Measurements from ENCODE around the gene HJURP.
A peak's percentile ranks its signal among the peaks of the same experiment; 100 is the strongest.

Gene HJURP

GRCh38 chr2:233803994-233804393 lies 50.3 kb downstream of the HJURP start:
- Histone ChIP-seq H3K27me3 (ENCODE audit: insufficient read depth, low read depth, severe bottlenecking) (no peaks in the 10 kb centered on the region), H3K4me3 (ENCODE audit: low read depth, low read length) (no peak overlapping the region), H3K9me3 (ENCODE audit: severe bottlenecking) (peaks cover 4% of the 10 kb centered on the region), H3K27ac (no peak overlapping the region), H3K36me3 (no peaks in the 10 kb centered on the region)
- DNase-seq = no peak
- no peak for TF ChIP-seq CTCF (IDR thresholded peaks at IDR 0.05; ENCODE audit: low read depth, low read length)

DNA sequence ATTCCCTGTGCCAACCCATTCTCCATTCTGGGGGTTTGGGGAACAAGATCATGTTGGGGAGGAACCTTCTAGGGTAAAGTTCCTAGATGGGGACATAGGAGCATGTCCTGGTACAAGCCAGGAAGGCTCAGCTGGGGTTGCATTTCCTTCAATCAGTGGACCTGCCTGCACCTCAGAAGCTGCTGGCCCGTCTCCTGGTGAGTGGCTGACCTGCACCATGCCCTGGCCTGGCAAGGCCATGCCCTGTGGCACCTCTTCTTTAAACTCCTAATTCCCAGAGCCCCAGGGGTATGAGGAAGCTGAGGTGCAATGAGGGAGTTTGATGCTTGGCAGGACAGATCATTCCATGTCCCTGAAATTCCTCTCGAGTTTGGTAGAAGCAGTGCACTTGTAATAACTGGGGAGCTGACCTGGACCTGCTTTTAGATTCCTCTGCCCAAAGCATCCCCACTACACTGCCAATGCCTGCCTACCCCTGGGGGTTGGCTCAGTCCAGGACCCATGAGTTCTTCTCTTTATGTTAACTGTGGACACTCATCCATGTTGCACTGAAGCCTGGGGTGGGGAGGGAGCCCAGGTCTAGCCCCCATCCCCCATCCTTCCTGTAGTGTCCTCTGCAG lies 50.9 kb downstream of the HJURP start:
- H3K4me3 ChIP-seq (ENCODE audit: low read depth, low read length) = no peak overlapping the region
- H3K36me3 ChIP-seq = no peaks in the 10 kb centered on the region
- no peak overlapping the region for H3K27ac ChIP-seq
- DNase-seq = no peak
- H3K27me3 ChIP-seq (ENCODE audit: insufficient read depth, low read depth, severe bottlenecking) = no peaks in the 10 kb centered on the region
- peaks cover 4% of the 10 kb centered on the region for H3K9me3 ChIP-seq (ENCODE audit: severe bottlenecking)
- no peak for TF ChIP-seq CTCF (IDR thresholded peaks at IDR 0.05; ENCODE audit: low read depth, low read length)

DNA sequence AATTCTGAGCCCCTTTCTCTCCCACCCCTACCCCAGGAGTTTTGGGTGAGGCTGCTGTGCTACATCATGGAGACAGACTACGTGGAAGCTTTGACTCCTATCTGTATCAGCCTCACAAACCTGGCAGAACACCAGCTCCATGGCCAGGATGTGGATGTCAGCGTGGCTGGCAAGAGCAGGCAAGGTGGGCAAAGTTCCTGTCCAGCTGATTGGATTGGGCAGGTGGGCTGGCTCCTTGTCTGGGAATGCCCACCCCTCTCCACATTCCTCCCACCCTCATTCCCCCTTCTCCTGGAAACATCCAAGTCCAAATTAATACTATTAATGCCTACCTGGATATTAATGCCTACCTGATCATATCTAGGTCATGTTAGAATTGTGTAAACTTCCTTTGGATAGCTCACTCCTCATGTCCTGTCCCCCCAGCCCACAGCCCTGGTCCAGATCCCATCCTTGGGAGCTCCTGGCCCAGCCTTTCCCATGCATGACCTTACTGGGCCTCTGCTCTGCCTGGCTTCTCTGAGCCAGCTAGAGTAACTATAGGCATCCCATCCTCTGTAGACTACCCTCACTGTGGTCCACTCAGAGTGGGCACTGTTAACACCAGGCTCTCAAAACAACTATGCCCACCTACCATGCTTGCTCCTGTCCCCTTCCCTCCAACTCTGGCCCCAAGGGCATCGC lies 52.1 kb downstream of the HJURP start:
- H3K27ac ChIP-seq = no peak overlapping the region

DNA sequence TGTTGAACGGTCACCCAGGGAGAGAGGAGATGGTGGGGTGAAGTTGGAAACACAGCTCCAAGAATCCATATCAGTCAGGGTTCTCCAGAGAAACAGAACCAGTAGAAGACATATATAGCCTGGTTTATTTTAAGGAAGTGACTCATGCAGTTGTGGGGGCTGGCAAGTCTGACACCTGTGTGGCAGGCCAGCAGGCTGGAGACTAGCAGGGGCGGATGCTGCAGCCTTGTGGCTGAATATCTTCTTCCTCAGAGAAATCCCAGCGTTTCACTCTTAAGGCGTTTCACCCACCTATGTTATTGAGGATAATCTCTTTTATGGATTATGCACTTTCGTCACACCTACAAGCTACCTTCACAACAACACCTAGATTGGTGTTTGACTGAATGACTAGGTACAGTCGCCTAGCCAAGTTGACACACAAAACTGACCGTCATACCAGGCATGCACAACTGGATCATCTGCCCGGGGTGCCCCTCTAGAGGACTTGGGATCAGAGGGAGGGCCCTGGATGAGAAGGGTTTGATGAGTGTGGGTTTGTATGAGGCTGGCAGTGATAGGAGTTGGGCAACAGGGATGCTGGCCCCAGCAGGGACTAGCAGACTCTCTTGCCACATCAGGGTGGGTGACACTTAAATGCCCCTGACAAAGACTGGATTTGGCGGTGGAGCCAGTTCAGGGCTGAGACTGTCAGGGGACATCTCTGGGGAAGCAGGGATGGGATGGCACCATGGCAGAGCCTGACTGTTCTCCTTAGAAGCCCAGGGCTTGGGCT lies 52.8 kb downstream of the HJURP start:
- DNase-seq = peak; percentile 3
- H3K4me3 ChIP-seq (ENCODE audit: low read depth, low read length) = no peak overlapping the region
- no peak for TF ChIP-seq CTCF (IDR thresholded peaks at IDR 0.05; ENCODE audit: low read depth, low read length)
- H3K9me3 ChIP-seq (ENCODE audit: severe bottlenecking) = peaks cover 4% of the 10 kb centered on the region
- no peaks in the 10 kb centered on the region for H3K27me3 ChIP-seq (ENCODE audit: insufficient read depth, low read depth, severe bottlenecking)
- H3K27ac ChIP-seq = no peak overlapping the region
- no peaks in the 10 kb centered on the region for H3K36me3 ChIP-seq

More for the DNA sequence above, 52.1 kb downstream of the HJURP start:
- no peak for TF ChIP-seq CTCF (IDR thresholded peaks at IDR 0.05; ENCODE audit: low read depth, low read length)
- Histone ChIP-seq H3K9me3 (ENCODE audit: severe bottlenecking) (peaks cover 4% of the 10 kb centered on the region), H3K27me3 (ENCODE audit: insufficient read depth, low read depth, severe bottlenecking) (no peaks in the 10 kb centered on the region), H3K4me3 (ENCODE audit: low read depth, low read length) (no peak overlapping the region), H3K36me3 (no peaks in the 10 kb centered on the region)
- no peak for DNase-seq

- no peak for TF ChIP-seq CTCF (IDR thresholded peaks at IDR 0.05; ENCODE audit: low read depth, low read length)
- H3K4me3 ChIP-seq (ENCODE audit: low read depth, low read length) = no peak overlapping the region
- peaks cover 4% of the 10 kb centered on the region for H3K9me3 ChIP-seq (ENCODE audit: severe bottlenecking)
- DNase-seq = no peak
- H3K36me3 ChIP-seq = no peaks in the 10 kb centered on the region
- no peaks in the 10 kb centered on the region for H3K27me3 ChIP-seq (ENCODE audit: insufficient read depth, low read depth, severe bottlenecking)
- no peak overlapping the region for H3K27ac ChIP-seq
Observed at GRCh38 chr2:233800208-233800607, 54.1 kb downstream of the HJURP start.
